ENCODE results near the gene UQCR11.

The UQCR11 gene

DNA sequence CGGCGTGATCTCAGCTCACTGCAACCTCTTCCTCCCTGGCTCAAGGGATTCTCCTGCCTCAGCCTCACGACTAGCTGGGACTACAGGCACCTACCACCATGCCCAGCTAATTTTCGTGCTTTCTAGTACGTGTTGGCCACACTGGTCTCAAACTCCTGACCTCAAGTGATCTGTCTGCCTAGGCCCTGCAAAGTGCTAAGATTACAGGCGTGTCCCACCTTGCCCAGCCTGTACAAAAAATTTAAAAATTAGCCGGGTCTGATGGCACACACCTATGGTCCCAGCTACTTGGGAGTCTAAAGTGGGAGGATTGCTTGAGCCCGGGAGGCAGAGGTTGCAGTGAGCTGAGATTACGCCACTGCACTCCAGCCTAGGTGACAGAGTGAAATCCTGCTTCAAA lies 32.5 kb downstream of the UQCR11 start:
- DNase-seq (ENCODE audit: low spot score) = no peak
- TF ChIP-seq, protein P1, sequence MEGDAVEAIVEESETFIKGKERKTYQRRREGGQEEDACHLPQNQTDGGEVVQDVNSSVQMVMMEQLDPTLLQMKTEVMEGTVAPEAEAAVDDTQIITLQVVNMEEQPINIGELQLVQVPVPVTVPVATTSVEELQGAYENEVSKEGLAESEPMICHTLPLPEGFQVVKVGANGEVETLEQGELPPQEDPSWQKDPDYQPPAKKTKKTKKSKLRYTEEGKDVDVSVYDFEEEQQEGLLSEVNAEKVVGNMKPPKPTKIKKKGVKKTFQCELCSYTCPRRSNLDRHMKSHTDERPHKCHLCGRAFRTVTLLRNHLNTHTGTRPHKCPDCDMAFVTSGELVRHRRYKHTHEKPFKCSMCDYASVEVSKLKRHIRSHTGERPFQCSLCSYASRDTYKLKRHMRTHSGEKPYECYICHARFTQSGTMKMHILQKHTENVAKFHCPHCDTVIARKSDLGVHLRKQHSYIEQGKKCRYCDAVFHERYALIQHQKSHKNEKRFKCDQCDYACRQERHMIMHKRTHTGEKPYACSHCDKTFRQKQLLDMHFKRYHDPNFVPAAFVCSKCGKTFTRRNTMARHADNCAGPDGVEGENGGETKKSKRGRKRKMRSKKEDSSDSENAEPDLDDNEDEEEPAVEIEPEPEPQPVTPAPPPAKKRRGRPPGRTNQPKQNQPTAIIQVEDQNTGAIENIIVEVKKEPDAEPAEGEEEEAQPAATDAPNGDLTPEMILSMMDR (conservative IDR thresholded peaks at IDR 0.05; ENCODE audit: low read depth) = no peak
- peak overlapping the region; percentile 11; the same call in 1 of the 2 replicates for H3K27ac ChIP-seq
- ChIA-PET CTCF (no interaction called here), POLR2A (ENCODE audit: low non-redundant PET) (no interaction called here)

DNA sequence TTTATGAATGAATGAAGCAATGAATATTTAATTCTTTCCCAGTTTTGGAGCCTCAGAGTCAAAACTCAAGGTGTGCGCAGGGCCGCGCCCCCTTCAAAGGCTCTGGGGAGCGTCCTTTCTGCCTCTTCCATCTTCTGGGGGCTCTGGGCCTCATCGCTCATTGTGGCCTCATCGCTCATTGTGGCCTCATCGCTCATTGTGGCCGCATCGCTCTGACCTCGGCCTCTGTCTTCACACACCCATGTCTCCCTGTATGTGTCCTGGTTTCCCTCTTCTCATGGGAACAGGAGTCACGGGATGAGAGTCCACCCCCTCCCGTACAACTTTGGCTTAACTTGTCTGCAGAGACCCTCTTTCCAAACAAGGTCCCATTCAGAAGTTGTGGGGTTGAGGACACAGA lies 33.9 kb downstream of the UQCR11 start:
- TF ChIP-seq, protein P1 (conservative IDR thresholded peaks at IDR 0.05; ENCODE audit: low read depth) = no peak
- no peak overlapping the region for H3K27ac ChIP-seq
- POLR2A ChIA-PET (ENCODE audit: low non-redundant PET) = no interaction called here
- CTCF ChIA-PET = no interaction called here
- no peak for DNase-seq (ENCODE audit: low spot score)

DNA sequence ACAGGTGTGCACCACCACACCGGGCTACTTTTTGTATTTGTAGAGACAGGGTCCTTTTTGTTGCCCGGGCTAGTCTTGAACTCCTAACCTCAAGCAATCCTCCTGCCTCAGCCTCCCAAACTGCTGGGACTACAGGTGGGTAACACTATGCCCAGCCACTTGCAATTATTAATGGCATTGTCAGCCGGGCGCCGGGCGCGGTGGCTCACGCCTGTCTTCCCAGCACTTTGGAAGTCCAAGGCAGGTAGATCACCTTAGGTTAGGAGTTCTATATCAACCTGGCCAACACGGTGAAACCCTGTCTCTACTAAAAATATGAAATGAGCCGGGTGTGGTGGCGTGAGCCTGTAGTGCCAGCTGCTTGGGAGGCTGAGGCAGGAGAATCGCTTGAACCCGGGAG lies 34.4 kb downstream of the UQCR11 start:
- TF ChIP-seq, protein P1 (conservative IDR thresholded peaks at IDR 0.05; ENCODE audit: low read depth) = no peak
- no peak overlapping the region for H3K27ac ChIP-seq
- no peak for DNase-seq (ENCODE audit: low spot score)
- ChIA-PET CTCF (no interaction called here), POLR2A (ENCODE audit: low non-redundant PET) (no interaction called here)

DNA sequence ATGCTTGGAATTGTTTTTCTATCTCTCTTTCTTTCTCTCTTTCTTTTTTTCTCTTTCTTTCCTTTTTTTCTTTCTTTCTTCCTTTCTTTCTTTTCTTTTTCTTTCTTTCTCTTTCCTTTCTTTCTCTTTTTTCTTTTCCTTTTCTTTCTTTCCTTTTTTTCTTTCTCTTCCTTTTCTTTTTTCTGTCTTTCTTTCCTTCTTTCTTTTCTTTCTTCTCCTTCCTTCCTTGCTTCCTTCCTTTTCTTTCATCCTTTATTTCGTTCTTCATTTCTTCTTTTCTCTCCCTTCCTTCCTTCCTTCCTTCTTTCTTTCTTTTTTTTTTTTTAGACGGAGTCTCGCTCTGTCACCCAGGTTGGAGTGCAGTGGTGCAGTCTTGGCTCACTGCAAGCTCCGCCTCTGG lies 35.3 kb downstream of the UQCR11 start:
- DNase-seq (ENCODE audit: low spot score) = no peak
- TF ChIP-seq, protein P1 (conservative IDR thresholded peaks at IDR 0.05; ENCODE audit: low read depth) = no peak
- CTCF ChIA-PET = interaction anchor here (1.2 kb wide), 1 partner anchor 24 kb away, joined by 7 read pairs; no protein-coding TSS in a partner anchor
- H3K27ac ChIP-seq = no peak overlapping the region
- POLR2A ChIA-PET (ENCODE audit: low non-redundant PET) = no interaction called here

DNA sequence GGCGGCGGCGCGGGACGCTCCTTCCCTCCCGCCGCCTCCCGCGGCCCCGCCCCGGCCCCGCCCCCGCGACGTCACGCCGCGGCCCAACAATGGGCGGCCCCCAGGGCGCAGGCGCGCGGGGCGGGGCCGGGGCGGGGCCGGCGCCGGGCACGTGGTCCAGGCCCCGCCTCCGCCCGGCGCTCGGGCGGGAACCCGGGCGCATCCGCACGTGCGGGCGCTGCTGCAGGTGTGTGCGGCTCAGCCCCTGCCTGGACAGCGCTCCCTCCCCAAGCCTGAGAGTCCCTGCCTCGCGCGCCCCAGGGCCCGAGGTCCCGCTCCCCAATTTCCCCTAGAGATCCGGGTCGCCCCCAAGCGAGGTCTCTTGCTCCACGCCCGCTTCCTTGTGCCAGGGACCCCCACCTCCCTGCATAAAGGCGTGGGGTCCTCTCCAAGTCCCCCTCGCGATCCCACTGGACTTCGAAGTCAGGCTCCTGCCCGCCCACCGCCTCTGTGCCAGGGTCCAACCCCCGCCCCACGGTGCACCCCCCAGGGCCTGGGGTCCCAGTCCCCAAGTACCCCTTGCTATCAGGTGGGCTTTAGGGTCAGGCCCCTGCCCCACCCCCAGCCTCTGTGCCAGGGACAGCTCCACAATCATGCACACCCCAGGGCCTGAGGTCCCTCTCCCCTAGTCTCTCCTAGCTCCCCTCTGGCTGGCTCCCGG lies 36.8 kb downstream of the UQCR11 start, which contains the start of gene MEX3D:
TSS of gene MEX3D (minus strand) at position 6 of the 700 bp plus-strand sequence. CDS start 267 bp downstream, outside the sequence.
- peak; percentile 94 for DNase-seq (ENCODE audit: low spot score)
- TF ChIP-seq, protein P1 (conservative IDR thresholded peaks at IDR 0.05; ENCODE audit: low read depth) = no peak
- ChIA-PET POLR2A (ENCODE audit: low non-redundant PET) (no interaction called here), CTCF (interaction anchor here (1.1 kb wide), 1 partner anchor 23 kb away, joined by 3 read pairs; no protein-coding TSS in a partner anchor)
- peak within 1 kb of the TSS; percentile 89 for H3K27ac ChIP-seq

DNA sequence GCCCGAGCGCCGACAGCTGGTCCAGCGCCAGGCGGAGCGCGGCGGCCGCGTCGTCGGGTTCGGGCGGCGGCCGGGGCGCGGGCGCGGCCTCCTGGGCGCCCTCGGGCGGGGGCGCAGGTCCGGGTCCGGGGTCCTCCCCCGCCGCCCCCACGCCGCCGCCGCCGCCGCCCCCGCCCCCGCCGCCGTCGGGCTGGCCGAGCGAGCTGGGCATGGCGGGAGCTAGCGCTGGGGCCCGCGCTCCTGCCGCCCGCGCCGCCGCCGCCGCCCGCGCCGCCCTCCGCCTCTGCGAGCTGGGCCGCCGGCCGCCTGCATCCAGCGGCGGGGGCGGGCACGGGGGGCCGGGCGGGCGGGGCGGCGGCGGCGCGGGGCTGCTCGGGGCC lies 37.4 kb downstream of the UQCR11 start:
- TF ChIP-seq, protein P1 (conservative IDR thresholded peaks at IDR 0.05; ENCODE audit: low read depth) = no peak
- peak overlapping the region; percentile 89 for H3K27ac ChIP-seq
- POLR2A ChIA-PET (ENCODE audit: low non-redundant PET) = no interaction called here
- CTCF ChIA-PET = no interaction called here
- no peak for DNase-seq (ENCODE audit: low spot score)
